OCI-LY3 (cell line): Measurements from ENCODE around the gene SLC35B2.

Source experiments
- H2AFZ ChIP-seq: fragments of 200-600, 300-600 bp; shearing (Covaris generic); 2 replicates; pipeline ENCODE4 v1.6.0; 2014; ENCODE audit warnings: antibody characterized with exemption, low read depth, low read length
- H3K27ac ChIP-seq: fragments of 200-600, 300-600 bp; sonication (generic); 2 replicates; pipeline ENCODE4 v1.5.1; 2014; ENCODE audit warnings: mild to moderate bottlenecking, low read length, moderate library complexity, mixed read lengths
- H3K27me3 ChIP-seq: fragments of 200-600, 300-600 bp; sonication (generic); 2 replicates; pipeline ENCODE4 v1.6.1; 2014; ENCODE audit warnings: low read depth, low read length, mixed read lengths
- H3K36me3 ChIP-seq: fragments of 200-600, 300-600 bp; sonication (generic); replicated peaks from 2 replicates; pipeline ENCODE3; 2014; ENCODE audit warnings: low read depth, low read length, mixed read lengths
- H3K4me1 ChIP-seq: fragments of 300-600, 200-600 bp; sonication (generic); 2 replicates; pipeline ENCODE4 v1.6.1; 2014; ENCODE audit warnings: low read length, mixed read lengths
- H3K4me2 ChIP-seq: fragments of 200-600, 300-600 bp; sonication (generic); 2 replicates; pipeline ENCODE4 v1.6.1; 2014; ENCODE audit warnings: low read length, mixed read lengths
- H3K4me3 ChIP-seq: fragments of 300-600, 200-600 bp; sonication (generic); 2 replicates; pipeline ENCODE4 v1.5.1; 2014; ENCODE audit warnings: antibody characterized with exemption, mild to moderate bottlenecking, low read length, moderate library complexity
- H3K79me2 ChIP-seq: fragments of 300-600, 200-600 bp; shearing (Covaris generic); 2 replicates; pipeline ENCODE4 v1.6.1; 2014; ENCODE audit warnings: mild to moderate bottlenecking, low read length, mixed read lengths
- H3K9ac ChIP-seq: fragments of 300-600, 200-600 bp; shearing (Covaris generic); 2 replicates; pipeline ENCODE4 v1.6.0; 2014; ENCODE audit warnings: mild to moderate bottlenecking, low read length, moderate library complexity
- H3K9me3 ChIP-seq: fragments of 200-600, 300-600 bp; shearing (Covaris generic); 2 replicates; pipeline ENCODE4 v1.6.1; 2014; ENCODE audit warnings: low read length, mixed read lengths; ENCODE audit not compliant: insufficient read depth
- H4K20me1 ChIP-seq: fragments of 200-600, 300-600 bp; sonication (generic); 2 replicates; pipeline ENCODE4 v1.6.1; 2016; ENCODE audit warnings: low read length, mixed read lengths; ENCODE audit not compliant: insufficient read depth
- EZH2phosphoT487 ChIP-seq: fragments of 200-600 bp; shearing (Covaris generic); IDR thresholded peaks from 2 replicates; pipeline ENCODE4 v1.6.1; 2018; ENCODE audit warnings: antibody characterized with exemption, mixed run types, low read depth
- TF ChIP-seq, protein P1 (sequence below): fragments of 200-600, 300-600 bp; sonication (generic); IDR thresholded peaks from 2 replicates; pipeline ENCODE4 v1.5.1; 2014; ENCODE audit warnings: antibody characterized with exemption, low read length, low read depth

The SLC35B2 gene

GRCh38 chr6:44268095-44268628, 10.8 kb upstream of the SLC35B2 start:
- Histone ChIP-seq H3K79me2 (peaks cover 22% of the 10 kb centered on the region), H3K27me3 (peaks cover 7% of the 10 kb centered on the region), H3K9ac (no peak overlapping the region), H3K36me3 (peaks cover 18% of the 10 kb centered on the region), H3K9me3 (no peaks in the 10 kb centered on the region), H4K20me1 (no peaks in the 10 kb centered on the region), H3K4me3 (no peak overlapping the region), H3K27ac (no peak overlapping the region), H3K4me2 (peak overlapping the region; percentile 70), H2AFZ (no peak overlapping the region), H3K4me1 (peaks cover 50% of the 10 kb centered on the region)
- TF ChIP-seq, protein P1, sequence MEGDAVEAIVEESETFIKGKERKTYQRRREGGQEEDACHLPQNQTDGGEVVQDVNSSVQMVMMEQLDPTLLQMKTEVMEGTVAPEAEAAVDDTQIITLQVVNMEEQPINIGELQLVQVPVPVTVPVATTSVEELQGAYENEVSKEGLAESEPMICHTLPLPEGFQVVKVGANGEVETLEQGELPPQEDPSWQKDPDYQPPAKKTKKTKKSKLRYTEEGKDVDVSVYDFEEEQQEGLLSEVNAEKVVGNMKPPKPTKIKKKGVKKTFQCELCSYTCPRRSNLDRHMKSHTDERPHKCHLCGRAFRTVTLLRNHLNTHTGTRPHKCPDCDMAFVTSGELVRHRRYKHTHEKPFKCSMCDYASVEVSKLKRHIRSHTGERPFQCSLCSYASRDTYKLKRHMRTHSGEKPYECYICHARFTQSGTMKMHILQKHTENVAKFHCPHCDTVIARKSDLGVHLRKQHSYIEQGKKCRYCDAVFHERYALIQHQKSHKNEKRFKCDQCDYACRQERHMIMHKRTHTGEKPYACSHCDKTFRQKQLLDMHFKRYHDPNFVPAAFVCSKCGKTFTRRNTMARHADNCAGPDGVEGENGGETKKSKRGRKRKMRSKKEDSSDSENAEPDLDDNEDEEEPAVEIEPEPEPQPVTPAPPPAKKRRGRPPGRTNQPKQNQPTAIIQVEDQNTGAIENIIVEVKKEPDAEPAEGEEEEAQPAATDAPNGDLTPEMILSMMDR, result peak; percentile 98
- TF ChIP-seq EZH2phosphoT487, result no peak

DNA sequence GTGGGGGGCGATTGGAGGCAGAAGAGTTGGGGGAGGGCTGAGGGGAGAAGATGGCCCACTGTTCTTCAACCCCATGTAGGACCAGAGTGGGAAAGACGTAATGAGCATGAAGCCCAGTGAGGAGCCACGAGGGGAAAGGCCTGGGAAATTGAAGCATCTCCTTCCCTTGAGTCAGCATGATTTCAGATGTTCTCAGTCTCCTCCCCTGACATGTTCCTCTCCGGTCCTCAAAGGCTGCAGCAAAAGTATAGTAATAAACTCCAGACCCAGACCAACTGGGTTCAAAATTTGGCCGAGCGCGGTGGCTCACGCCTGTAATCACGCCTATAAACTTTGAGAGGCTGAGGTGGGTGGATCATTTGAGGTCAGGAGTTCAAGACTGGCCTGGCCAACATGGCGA, 9.9 kb upstream of the SLC35B2 start:
- peaks cover 2% of the 10 kb centered on the region; the same call in 1 of the 2 replicates for H4K20me1 ChIP-seq
- H3K27ac ChIP-seq, result peak overlapping the region; percentile 94; the same call in 1 of the 2 replicates
- H3K9me3 ChIP-seq, result no peaks in the 10 kb centered on the region
- H3K9ac ChIP-seq, result peak overlapping the region; percentile 16; the same call in 1 of the 2 replicates
- peaks cover 27% of the 10 kb centered on the region for H3K36me3 ChIP-seq
- TF ChIP-seq, protein P1, result no peak
- TF ChIP-seq EZH2phosphoT487, result no peak
- no peak overlapping the region for H2AFZ ChIP-seq
- peaks cover 7% of the 10 kb centered on the region for H3K27me3 ChIP-seq
- peaks cover 55% of the 10 kb centered on the region for H3K4me1 ChIP-seq
- H3K4me3 ChIP-seq, result no peak overlapping the region
- H3K4me2 ChIP-seq, result peak overlapping the region; percentile 96
- peaks cover 31% of the 10 kb centered on the region for H3K79me2 ChIP-seq

- Histone ChIP-seq H3K4me2 (peak overlapping the region; percentile 96), H3K27ac (peak overlapping the region; percentile 94), H3K79me2 (peaks cover 40% of the 10 kb centered on the region), H3K9me3 (no peaks in the 10 kb centered on the region), H3K27me3 (peaks cover 5% of the 10 kb centered on the region), H3K4me1 (peaks cover 64% of the 10 kb centered on the region), H4K20me1 (peaks cover 9% of the 10 kb centered on the region), H3K4me3 (peak overlapping the region; percentile 84), H3K9ac (peak overlapping the region; percentile 72), H3K36me3 (peaks cover 36% of the 10 kb centered on the region), H2AFZ (no peak overlapping the region)
- TF ChIP-seq EZH2phosphoT487, result no peak
- TF ChIP-seq, protein P1, result no peak
Measured at GRCh38 chr6:44266347-44266746, 9.0 kb upstream of the SLC35B2 start.

DNA sequence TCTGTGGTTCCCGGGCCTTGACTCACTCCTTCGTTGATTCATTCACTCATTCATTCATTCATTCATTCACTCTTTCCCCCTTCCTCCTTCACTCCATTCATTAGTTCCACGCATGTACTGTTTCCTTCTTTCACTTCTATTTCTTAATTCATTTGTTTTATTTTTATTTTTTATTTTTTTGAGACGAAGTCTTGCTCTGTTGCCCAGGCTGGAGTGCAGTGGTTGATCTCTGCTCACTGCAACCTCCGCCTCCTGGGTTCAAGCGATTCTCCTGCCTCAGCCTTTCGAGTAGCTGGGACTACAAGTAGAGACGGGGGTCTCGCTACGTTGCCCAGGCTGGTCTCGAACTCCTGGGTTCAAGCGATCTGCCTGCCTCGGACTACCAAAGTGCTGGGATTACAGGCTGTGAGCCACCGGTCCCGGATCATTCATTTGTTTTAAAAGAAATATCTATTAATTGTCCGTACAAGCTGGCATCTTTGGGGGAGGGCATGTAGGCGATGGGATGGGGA, 8.4 kb upstream of the SLC35B2 start:
- TF ChIP-seq, protein P1, result no peak
- TF ChIP-seq EZH2phosphoT487, result no peak
- peaks cover 15% of the 10 kb centered on the region for H4K20me1 ChIP-seq
- peak overlapping the region; percentile 96 for H3K4me2 ChIP-seq
- peak overlapping the region; percentile 94 for H3K27ac ChIP-seq
- H3K4me1 ChIP-seq, result peaks cover 66% of the 10 kb centered on the region
- H3K4me3 ChIP-seq, result peak overlapping the region; percentile 84
- peaks cover 46% of the 10 kb centered on the region for H3K79me2 ChIP-seq
- peak overlapping the region; percentile 72 for H3K9ac ChIP-seq
- peaks cover 4% of the 10 kb centered on the region for H3K27me3 ChIP-seq
- no peak overlapping the region for H2AFZ ChIP-seq
- peaks cover 42% of the 10 kb centered on the region for H3K36me3 ChIP-seq
- H3K9me3 ChIP-seq, result no peaks in the 10 kb centered on the region
